WTC11 (cell line): Measurements from ENCODE around the gene RAB8B. TPM values are rescaled to one million over a fixed set of nuclear protein-coding genes. Genes with fewer than 3 reads are reported as not detected.

Experiments used
- ATAC-seq: fragments of 200-7000 bp; cut with Tn5 transposase; 2 replicates; pipeline ENCODE4 v1.10.0; 2021; ENCODE audit warnings: mild to moderate bottlenecking, moderate library complexity
- CTCF ChIA-PET: fragments of 300-600 bp; sonication (Branson Sonifier 250); formaldehyde crosslinking; loops from one replicate; lab custom pipeline; 2021; ENCODE audit warnings: antibody characterized with exemption; lab: Charles Lee
- POLR2A ChIA-PET: fragments of 350-600 bp; sonication (Branson Sonifier 250); formaldehyde crosslinking; loops from one replicate; lab custom pipeline; 2021; ENCODE audit warnings: antibody characterized with exemption; lab: Charles Lee
- DNase-seq: peaks from one replicate; pipeline ENCODE4 v3.0.0; 2021; ENCODE audit warnings: low spot score
- H3K27ac Mint-ChIP-seq: 2 replicates; pipeline ENCODE4 v1.8.0; 2021; ENCODE audit warnings: mixed read lengths
- H3K27me3 Mint-ChIP-seq: 2 replicates; pipeline ENCODE4 v1.8.0; 2021; ENCODE audit warnings: low read depth, mild to moderate bottlenecking, moderate library complexity, mixed read lengths
- H3K36me3 Mint-ChIP-seq: 2 replicates; pipeline ENCODE4 v1.8.0; 2021; ENCODE audit warnings: mixed read lengths
- H3K4me1 Mint-ChIP-seq: 2 replicates; pipeline ENCODE4 v1.8.0; 2022; ENCODE audit warnings: mixed read lengths
- H3K4me3 Mint-ChIP-seq: 2 replicates; pipeline ENCODE4 v1.8.0; 2021; ENCODE audit warnings: mild to moderate bottlenecking, moderate library complexity, mixed read lengths
- H3K9me3 Mint-ChIP-seq: 2 replicates; pipeline ENCODE4 v1.8.0; 2021; ENCODE audit warnings: mixed read lengths
- ATF1 ChIP-seq: sonication (generic); formaldehyde crosslinking; IDR thresholded peaks from 2 replicates; pipeline ENCODE4 v1.8.1; 2023; ENCODE audit warnings: mild to moderate bottlenecking, moderate library complexity, missing genetic modification reagents
- CREB1 ChIP-seq: sonication (generic); formaldehyde crosslinking; IDR thresholded peaks from 2 replicates; pipeline ENCODE4 v1.8.0; 2023; ENCODE audit warnings: mild to moderate bottlenecking, missing genetic modification reagents
- CREM ChIP-seq: sonication (generic); formaldehyde crosslinking; IDR thresholded peaks from 2 replicates; pipeline ENCODE4 v1.8.1; 2022; ENCODE audit warnings: mild to moderate bottlenecking, missing genetic modification reagents, moderate library complexity
- EMX1 ChIP-seq: fragments of 250-450 bp; sonication (Bioruptor Pico); IDR thresholded peaks from 2 replicates; pipeline ENCODE4 v1.8.0; 2021; ENCODE audit warnings: mild to moderate bottlenecking
- ETV6 ChIP-seq: sonication (generic); formaldehyde crosslinking; IDR thresholded peaks from 2 replicates; pipeline ENCODE4 v1.8.1; 2022; ENCODE audit warnings: mild to moderate bottlenecking, missing genetic modification reagents
- FOXJ3 ChIP-seq: sonication (generic); formaldehyde crosslinking; IDR thresholded peaks from 2 replicates; pipeline ENCODE4 v1.9.0; 2021; ENCODE audit warnings: missing genetic modification reagents, mild to moderate bottlenecking, borderline replicate concordance
- FOXP4 ChIP-seq: sonication (generic); formaldehyde crosslinking; IDR thresholded peaks from 2 replicates; pipeline ENCODE4 v1.8.0; 2022; ENCODE audit warnings: mild to moderate bottlenecking, missing genetic modification reagents
- GRHL2 ChIP-seq: fragments of 250-450 bp; sonication (Bioruptor Pico); IDR thresholded peaks from 2 replicates; pipeline ENCODE4 v1.8.0; 2022; ENCODE audit warnings: mild to moderate bottlenecking, moderate library complexity; ENCODE audit not compliant: insufficient replicate concordance, severe bottlenecking
- HMGA2 ChIP-seq: fragments of 250-450 bp; sonication (Bioruptor Pico); IDR thresholded peaks from 2 replicates; pipeline ENCODE4 v1.4.0; 2021; ENCODE audit warnings: mild to moderate bottlenecking, moderate library complexity
- MXD4 ChIP-seq: fragments of 250-450 bp; sonication (Bioruptor Pico); IDR thresholded peaks from 2 replicates; pipeline ENCODE4 v1.8.0; 2021; ENCODE audit warnings: mild to moderate bottlenecking, moderate library complexity, borderline replicate concordance
- MYBL2 ChIP-seq: sonication (generic); formaldehyde crosslinking; IDR thresholded peaks from 2 replicates; pipeline ENCODE4 v1.8.1; 2023; ENCODE audit warnings: mild to moderate bottlenecking, moderate library complexity, missing genetic modification reagents
- NFE2L1 ChIP-seq: sonication (generic); formaldehyde crosslinking; IDR thresholded peaks from 2 replicates; pipeline ENCODE4 v1.8.1; 2023; ENCODE audit warnings: missing genetic modification reagents
- NFYB ChIP-seq: sonication (generic); formaldehyde crosslinking; conservative IDR thresholded peaks from 2 replicates; pipeline ENCODE4 v1.8.0; 2022; ENCODE audit warnings: low read depth, missing genetic modification reagents
- RORB ChIP-seq: fragments of 250-450 bp; sonication (Bioruptor Pico); IDR thresholded peaks from 2 replicates; pipeline ENCODE4 v1.9.0; 2021; ENCODE audit warnings: mild to moderate bottlenecking
- TEAD1 ChIP-seq: sonication (generic); formaldehyde crosslinking; IDR thresholded peaks from 2 replicates; pipeline ENCODE4 v1.8.0; 2022; ENCODE audit warnings: mild to moderate bottlenecking, missing genetic modification reagents
- TEAD4 ChIP-seq: sonication (generic); formaldehyde crosslinking; IDR thresholded peaks from 2 replicates; pipeline ENCODE4 v1.8.0; 2022; ENCODE audit warnings: mild to moderate bottlenecking, missing genetic modification reagents
- ZBTB21 ChIP-seq: sonication (generic); formaldehyde crosslinking; IDR thresholded peaks from 2 replicates; pipeline ENCODE4 v1.8.1; 2023; ENCODE audit warnings: mild to moderate bottlenecking, missing genetic modification reagents, borderline replicate concordance
- ZNF121 ChIP-seq: sonication (generic); formaldehyde crosslinking; IDR thresholded peaks from 2 replicates; pipeline ENCODE4 v1.8.0; 2023; ENCODE audit warnings: missing genetic modification reagents
- ZNF263 ChIP-seq: sonication (generic); formaldehyde crosslinking; IDR thresholded peaks from 2 replicates; pipeline ENCODE4 v1.8.1; 2022; ENCODE audit warnings: low read depth, mild to moderate bottlenecking, moderate library complexity, missing genetic modification reagents
- ZNF423 ChIP-seq: fragments of 250-450 bp; sonication (Bioruptor Pico); IDR thresholded peaks from 2 replicates; pipeline ENCODE4 v2.1.2; 2022; ENCODE audit warnings: mild to moderate bottlenecking, moderate library complexity
- total RNA-seq: library from RNA; stranded (reverse); gene quantifications from 3 replicates; pipeline ENCODE4 v1.2.3, GENCODE V29; 2021
- TF ChIP-seq, protein P1 (sequence below): fragments of 250-450 bp; sonication (Bioruptor Pico); IDR thresholded peaks from 2 replicates; pipeline ENCODE4 v1.9.0; 2021; ENCODE audit warnings: moderate library complexity, mild to moderate bottlenecking, inconsistent platforms, borderline replicate concordance
- TF ChIP-seq, protein P2 (sequence below): sonication (generic); formaldehyde crosslinking; IDR thresholded peaks from 2 replicates; pipeline ENCODE4 v1.8.1; 2022; ENCODE audit warnings: missing genetic modification reagents, borderline replicate concordance
- TF ChIP-seq, protein P3 (sequence below): sonication (generic); formaldehyde crosslinking; IDR thresholded peaks from 2 replicates; pipeline ENCODE4 v1.8.1; 2023; ENCODE audit warnings: mild to moderate bottlenecking, moderate library complexity, missing genetic modification reagents
- TF ChIP-seq, protein P4 (sequence below): sonication (generic); formaldehyde crosslinking; conservative IDR thresholded peaks from 2 replicates; pipeline ENCODE4 v1.8.1; 2022; ENCODE audit warnings: mild to moderate bottlenecking, missing genetic modification reagents

RAB8B gene
- total RNA-seq, 1 experiment from 2014 or later: 32.5 TPM

DNA sequence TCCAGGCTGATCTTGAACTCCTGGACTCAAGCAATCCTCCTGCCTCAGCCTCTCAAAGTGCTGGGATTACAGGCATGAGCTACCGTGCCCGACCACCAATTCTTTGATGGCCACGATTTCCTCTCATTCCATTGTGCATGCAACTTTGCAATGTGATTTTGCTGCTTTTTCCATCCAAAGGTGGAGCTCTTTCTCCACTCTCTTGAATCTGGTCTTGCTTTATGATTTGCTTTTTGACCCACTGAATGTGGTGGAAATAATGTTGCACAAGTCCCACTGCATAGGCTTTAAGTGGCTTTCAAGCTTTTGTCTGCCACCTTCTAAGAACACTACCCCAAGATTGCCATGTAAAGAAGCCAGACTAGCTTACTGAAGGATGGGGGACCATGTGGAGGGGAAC lies 42.7 kb upstream of the RAB8B start (continued):
- TF ChIP-seq ZNF423 (no peak), FOXJ3 (no peak), TEAD4 (CRISPR knock-in tag) (no peak), MYBL2 (CRISPR knock-in tag) (no peak), RORB (CRISPR knock-in tag) (no peak), CREB1 (CRISPR knock-in tag) (no peak), ZBTB21 (no peak)
- TF ChIP-seq, protein P1, sequence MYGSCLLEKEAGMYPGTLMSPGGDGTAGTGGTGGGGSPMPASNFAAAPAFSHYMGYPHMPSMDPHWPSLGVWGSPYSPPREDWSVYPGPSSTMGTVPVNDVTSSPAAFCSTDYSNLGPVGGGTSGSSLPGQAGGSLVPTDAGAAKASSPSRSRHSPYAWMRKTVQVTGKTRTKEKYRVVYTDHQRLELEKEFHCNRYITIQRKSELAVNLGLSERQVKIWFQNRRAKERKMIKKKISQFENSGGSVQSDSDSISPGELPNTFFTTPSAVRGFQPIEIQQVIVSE (CRISPR knock-in tag): no peak

DNA sequence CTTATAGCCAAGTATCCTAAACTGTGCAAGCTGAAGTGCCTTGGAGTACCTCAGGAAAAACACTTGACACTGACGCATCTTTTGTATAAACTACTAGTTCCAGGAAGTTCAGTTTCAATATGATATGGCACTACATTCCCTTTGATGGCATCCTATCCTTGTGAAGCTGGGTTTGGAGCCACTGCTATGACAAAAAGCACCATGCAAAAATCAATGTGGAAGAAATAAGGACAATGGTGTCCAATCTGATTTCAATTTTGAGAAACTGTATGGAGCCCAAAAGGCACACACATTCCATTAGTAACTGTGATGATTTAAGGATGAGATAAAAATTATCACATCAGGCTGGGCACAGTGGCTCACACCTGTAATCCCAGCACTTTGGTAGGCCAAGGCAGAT lies 37.7 kb upstream of the RAB8B start:
- TF ChIP-seq ETV6 (CRISPR knock-in tag) (no peak), ZNF121 (CRISPR knock-in tag) (no peak), FOXP4 (CRISPR knock-in tag) (no peak), NFYB (CRISPR knock-in tag) (no peak), RORB (CRISPR knock-in tag) (no peak), GRHL2 (CRISPR knock-in tag) (no peak), EMX1 (CRISPR knock-in tag) (no peak), ATF1 (CRISPR knock-in tag) (no peak), NFE2L1 (CRISPR knock-in tag) (no peak), HMGA2 (CRISPR knock-in tag) (no peak), MXD4 (no peak), TEAD1 (no peak), CREM (no peak), ZNF263 (CRISPR knock-in tag) (no peak)
- TF ChIP-seq, protein P2, sequence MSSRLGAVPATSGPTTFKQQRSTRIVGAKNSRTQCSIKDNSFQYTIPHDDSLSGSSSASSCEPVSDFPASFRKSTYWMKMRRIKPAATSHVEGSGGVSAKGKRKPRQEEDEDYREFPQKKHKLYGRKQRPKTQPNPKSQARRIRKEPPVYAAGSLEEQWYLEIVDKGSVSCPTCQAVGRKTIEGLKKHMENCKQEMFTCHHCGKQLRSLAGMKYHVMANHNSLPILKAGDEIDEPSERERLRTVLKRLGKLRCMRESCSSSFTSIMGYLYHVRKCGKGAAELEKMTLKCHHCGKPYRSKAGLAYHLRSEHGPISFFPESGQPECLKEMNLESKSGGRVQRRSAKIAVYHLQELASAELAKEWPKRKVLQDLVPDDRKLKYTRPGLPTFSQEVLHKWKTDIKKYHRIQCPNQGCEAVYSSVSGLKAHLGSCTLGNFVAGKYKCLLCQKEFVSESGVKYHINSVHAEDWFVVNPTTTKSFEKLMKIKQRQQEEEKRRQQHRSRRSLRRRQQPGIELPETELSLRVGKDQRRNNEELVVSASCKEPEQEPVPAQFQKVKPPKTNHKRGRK (CRISPR knock-in tag): no peak
- TF ChIP-seq, protein P3, sequence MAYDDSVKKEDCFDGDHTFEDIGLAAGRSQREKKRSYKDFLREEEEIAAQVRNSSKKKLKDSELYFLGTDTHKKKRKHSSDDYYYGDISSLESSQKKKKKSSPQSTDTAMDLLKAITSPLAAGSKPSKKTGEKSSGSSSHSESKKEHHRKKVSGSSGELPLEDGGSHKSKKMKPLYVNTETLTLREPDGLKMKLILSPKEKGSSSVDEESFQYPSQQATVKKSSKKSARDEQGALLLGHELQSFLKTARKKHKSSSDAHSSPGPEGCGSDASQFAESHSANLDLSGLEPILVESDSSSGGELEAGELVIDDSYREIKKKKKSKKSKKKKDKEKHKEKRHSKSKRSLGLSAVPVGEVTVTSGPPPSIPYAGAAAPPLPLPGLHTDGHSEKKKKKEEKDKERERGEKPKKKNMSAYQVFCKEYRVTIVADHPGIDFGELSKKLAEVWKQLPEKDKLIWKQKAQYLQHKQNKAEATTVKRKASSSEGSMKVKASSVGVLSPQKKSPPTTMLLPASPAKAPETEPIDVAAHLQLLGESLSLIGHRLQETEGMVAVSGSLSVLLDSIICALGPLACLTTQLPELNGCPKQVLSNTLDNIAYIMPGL (CRISPR knock-in tag): no peak
- TF ChIP-seq, protein P4, sequence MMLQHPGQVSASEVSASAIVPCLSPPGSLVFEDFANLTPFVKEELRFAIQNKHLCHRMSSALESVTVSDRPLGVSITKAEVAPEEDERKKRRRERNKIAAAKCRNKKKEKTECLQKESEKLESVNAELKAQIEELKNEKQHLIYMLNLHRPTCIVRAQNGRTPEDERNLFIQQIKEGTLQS (CRISPR knock-in tag): no peak
- POLR2A ChIA-PET: no interaction called here
- CTCF ChIA-PET: no interaction called here

More for the DNA sequence above, 37.7 kb upstream of the RAB8B start:
- no peak for DNase-seq
- Mint-ChIP-seq H3K27me3 (no peaks in the 10 kb centered on the region), H3K4me3 (no peak overlapping the region), H3K4me1 (peaks cover 10% of the 10 kb centered on the region), H3K27ac (no peak overlapping the region), H3K36me3 (peaks cover 38% of the 10 kb centered on the region), H3K9me3 (peaks cover 4% of the 10 kb centered on the region; the same call in 1 of the 2 replicates)
- ATAC-seq: no peak
